Panc1 (cell line): ENCODE results near the gene S100A16.

Experiments used
- CTCF ChIP-seq: fragments of 450-650 bp; IDR thresholded peaks from 2 replicates; pipeline ENCODE4 v1.5.1; 2017; ENCODE audit warnings: mild to moderate bottlenecking
- POLR2AphosphoS5 ChIP-seq: IDR thresholded peaks from 2 replicates; pipeline ENCODE4 v1.6.1; 2012; ENCODE audit warnings: mild to moderate bottlenecking, low read depth, low read length, moderate library complexity
- SIN3A ChIP-seq: IDR thresholded peaks from 2 replicates; pipeline ENCODE4 v1.6.1; 2012; ENCODE audit warnings: low read depth, mild to moderate bottlenecking, low read length, moderate library complexity, borderline replicate concordance; ENCODE audit not compliant: insufficient read depth
- TCF7L2 ChIP-seq: IDR thresholded peaks from 2 replicates; pipeline ENCODE4 v1.6.1; 2011; ENCODE audit warnings: mild to moderate bottlenecking, low read depth, low read length, inconsistent platforms
- TF ChIP-seq, protein P1 (sequence below), 2 experiments: IDR thresholded peaks; 2 replicates each; pipeline ENCODE4 v1.6.1; 2011 to 2012; ENCODE audit warnings: low read depth in 2 of 2, control low read depth in 1 of 2, low read length in 1 of 2, mild to moderate bottlenecking in 1 of 2, moderate library complexity in 1 of 2; ENCODE audit not compliant: insufficient read depth in 1 of 2

GRCh38 chr1:153629971-153630370 is 17.0 kb upstream of the S100A16 start:
- no peak for TF ChIP-seq CTCF
- TF ChIP-seq POLR2AphosphoS5, result no peak
- TF ChIP-seq SIN3A, result no peak
- TF ChIP-seq, protein P1, sequence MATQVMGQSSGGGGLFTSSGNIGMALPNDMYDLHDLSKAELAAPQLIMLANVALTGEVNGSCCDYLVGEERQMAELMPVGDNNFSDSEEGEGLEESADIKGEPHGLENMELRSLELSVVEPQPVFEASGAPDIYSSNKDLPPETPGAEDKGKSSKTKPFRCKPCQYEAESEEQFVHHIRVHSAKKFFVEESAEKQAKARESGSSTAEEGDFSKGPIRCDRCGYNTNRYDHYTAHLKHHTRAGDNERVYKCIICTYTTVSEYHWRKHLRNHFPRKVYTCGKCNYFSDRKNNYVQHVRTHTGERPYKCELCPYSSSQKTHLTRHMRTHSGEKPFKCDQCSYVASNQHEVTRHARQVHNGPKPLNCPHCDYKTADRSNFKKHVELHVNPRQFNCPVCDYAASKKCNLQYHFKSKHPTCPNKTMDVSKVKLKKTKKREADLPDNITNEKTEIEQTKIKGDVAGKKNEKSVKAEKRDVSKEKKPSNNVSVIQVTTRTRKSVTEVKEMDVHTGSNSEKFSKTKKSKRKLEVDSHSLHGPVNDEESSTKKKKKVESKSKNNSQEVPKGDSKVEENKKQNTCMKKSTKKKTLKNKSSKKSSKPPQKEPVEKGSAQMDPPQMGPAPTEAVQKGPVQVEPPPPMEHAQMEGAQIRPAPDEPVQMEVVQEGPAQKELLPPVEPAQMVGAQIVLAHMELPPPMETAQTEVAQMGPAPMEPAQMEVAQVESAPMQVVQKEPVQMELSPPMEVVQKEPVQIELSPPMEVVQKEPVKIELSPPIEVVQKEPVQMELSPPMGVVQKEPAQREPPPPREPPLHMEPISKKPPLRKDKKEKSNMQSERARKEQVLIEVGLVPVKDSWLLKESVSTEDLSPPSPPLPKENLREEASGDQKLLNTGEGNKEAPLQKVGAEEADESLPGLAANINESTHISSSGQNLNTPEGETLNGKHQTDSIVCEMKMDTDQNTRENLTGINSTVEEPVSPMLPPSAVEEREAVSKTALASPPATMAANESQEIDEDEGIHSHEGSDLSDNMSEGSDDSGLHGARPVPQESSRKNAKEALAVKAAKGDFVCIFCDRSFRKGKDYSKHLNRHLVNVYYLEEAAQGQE (IDR thresholded peaks at IDR 0.05; ENCODE audit: insufficient read depth in 1 of 2, low read depth in 2 of 2, low read length in 1 of 2), result no peak
- no peak for TF ChIP-seq TCF7L2
